Left lobe of liver (tissue), 2 donors: Measurements from ENCODE around the gene COL9A1. TPM values are rescaled to one million over a fixed set of nuclear protein-coding genes. Genes with fewer than 3 reads are reported as not detected.

Experiments
- ATAC-seq: fragments of 200-7000 bp; cut with Tn5 transposase; one replicate; pipeline ENCODE4 v1.9.1; 2020; ENCODE audit warnings: mild to moderate bottlenecking, moderate library complexity
- DNase-seq: peaks from one replicate; pipeline ENCODE4 v3.0.0-alpha.2; 2020; ENCODE audit warnings: low spot score
- total RNA-seq: library from RNA; stranded (reverse); gene quantifications from one replicate; pipeline ENCODE4 v1.2.1, GENCODE V29; 2021
- donor health status: DM: no; HTN: no; CAD: no; lungs with moderate emphysema.
- donor health status: DM: no; HTN: yes; CAD: no.

The COL9A1 gene
- total RNA-seq, 1 donor from 2014 or later = not detected

DNA sequence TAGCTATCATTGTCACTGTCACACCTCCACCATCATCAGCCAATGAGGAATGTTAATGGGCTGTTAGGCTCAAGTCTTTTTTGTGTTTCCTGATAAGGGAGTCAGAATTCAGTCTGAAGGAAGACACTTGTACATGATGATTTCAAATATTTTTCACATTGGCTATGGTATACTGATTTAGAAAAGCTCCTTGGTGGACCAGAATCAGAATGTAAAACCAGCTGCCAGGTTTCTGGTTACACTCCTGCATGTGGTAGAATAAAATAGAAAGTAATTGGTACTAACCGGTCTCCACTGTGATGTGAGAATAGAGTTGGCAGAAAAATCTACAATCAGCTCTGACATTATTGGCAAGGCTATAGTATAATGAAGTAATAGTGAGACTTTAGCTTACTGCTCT lies 10.7 kb downstream of the COL9A1 start:
- no peak for ATAC-seq
- no peak for DNase-seq

DNA sequence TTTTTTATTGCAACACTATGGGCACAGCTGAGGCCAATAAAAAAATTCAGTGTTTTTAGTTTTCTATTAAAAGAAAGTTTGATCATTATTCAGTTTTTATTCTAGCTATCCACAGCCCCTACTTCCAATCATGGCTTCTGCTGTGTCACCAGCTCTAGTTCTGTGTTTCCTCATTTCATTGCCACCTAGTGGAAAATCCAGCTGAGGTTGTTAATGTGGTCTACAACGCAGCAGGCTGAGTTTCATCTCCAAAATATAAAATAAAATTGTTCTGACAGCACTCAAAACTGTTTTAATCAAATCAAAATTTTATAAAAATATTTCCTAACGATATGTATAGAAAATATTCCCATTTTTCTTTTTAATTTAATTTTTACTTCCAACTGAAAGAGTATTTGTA lies 13.6 kb downstream of the COL9A1 start:
- ATAC-seq (peak; percentile 54), DNase-seq (no peak)

DNA sequence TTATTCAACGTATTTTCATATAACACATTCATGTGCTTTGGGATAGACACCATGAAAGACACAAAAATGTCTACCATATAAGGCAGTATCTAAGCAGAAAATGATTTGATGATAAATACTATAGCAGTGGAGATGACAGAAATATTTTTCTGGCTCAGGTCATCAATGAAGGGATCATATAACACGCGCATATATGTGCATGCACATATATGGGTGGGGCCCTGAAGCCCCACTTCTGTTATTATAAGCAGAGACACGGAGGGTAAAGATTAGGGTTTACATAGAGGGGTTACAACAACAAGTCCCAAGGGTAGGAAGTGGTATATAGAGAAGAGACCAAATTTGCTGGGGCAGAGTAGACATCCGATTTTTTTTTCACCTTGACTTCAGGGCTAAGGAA lies 16.0 kb downstream of the COL9A1 start:
- no peak for DNase-seq
- no peak for ATAC-seq

DNA sequence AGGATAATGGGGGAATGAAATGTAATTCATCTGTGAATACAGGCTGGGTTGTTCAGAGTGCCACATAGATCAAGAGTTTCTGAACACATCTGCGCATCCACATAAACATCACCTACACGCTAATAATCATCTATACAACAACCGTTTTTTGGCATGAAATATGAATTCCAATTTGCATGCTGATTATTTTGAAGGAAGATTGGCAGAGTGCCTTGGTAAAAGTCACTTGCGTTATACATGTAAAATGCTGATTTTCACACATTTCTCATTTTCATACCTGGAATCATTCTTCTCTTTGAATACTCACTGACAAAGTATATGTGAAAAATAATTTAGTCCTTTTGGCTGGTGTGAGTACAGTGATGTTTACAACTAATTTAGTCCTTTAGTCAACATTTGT lies 17.7 kb downstream of the COL9A1 start:
- ATAC-seq (no peak), DNase-seq (no peak)

DNA sequence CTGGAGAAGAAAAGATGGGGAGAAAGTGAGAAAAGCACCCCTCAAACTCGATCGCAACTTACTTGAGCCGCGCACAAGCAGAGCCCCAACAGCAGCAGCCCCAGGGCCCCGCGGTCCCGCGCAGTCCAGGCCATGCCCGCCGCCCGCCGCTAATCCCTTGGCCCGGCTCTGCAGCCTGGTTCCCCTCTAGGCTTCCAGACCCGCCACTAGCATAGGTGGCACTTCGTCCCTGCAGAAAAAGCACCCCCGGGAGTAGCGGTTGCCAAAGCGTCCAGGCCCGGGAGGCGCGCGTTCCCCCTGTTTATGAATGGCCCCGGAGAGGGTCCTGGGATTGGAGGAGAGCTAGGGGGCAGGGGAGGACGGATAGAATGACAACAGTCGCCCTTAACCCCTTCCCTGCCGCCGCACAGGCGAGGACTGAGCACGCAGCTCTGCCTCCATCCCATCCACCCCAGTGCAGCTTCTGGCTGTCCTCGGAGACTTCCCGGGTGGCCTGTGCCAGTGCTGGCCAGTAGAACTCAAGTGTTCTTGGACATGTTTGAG lies 19.9 kb downstream of the COL9A1 start:
- no peak for DNase-seq
- ATAC-seq = no peak

DNA sequence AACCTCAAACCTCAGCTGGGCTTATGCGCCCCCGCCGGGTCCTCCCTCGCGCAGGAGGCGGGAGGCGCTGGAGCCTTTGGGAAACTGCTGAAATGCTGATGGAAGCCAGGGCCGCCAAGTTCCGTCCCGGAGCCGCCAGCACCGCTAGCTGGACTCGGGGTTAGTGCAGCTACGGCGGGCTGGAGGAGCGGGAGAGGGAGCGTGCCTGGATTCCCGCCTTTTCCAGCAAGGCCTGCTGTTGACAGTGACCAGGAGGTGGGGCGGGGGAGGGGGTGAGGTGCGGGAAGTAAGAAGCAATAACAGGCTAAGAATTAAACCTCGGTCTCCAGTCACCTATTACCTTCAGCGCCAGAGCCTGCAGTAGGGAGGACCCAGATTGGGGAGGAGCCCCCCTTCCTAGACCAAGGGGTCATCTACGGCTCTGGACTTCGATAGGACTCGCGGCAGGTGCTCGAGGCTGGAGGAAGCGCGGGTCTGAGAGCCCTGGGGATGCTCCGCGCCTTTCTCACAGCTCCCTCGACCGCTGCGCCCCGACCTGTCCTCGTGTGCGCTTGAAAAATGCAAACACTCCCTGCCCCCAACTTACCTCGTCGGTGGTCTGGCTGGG lies 20.5 kb downstream of the COL9A1 start:
- no peak for DNase-seq
- ATAC-seq = peak; percentile 15

DNA sequence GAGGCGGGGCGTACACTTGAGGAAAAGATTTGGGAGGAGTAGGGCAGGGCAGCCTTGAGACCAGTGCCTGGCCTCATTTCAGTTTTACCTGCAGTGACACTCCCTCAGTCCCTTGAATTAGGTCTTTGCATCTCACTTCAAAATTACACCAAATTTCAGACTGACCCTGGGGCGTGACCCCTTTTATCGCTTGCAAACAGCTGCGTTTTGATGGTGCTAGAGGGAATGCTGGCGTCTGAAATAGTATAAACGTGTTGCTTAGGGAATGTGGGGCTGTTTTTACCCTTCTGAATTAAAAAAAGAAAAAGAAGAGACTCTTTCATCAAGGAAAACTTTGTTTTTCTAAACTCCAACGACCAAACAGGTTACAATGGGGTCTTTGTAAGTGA lies 21.0 kb downstream of the COL9A1 start:
- ATAC-seq (no peak), DNase-seq (no peak)

DNA sequence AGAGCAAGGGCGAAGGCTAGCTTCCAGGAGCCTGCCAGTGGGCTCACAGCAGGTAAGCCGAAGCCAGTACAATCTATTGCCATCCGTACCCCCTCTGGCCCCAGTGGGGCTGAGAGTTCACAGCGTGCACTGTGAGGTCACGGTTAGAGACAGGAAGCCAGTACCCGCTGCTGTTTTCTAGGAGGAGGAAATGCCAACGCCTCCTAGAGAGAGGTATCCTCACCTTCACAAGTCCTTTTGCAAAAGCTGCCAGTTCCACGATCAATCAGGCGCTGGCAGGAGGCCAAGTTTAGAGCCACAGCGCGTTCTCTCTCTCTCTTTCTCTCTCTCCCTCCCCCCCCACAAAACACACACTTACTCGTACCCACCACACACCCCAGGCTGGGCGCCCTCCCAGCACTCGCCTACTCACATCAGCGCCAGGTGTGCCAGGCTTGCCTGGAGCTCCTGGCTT lies 22.5 kb downstream of the COL9A1 start:
- DNase-seq (peak; percentile 68), ATAC-seq (peak; percentile 46)

DNA sequence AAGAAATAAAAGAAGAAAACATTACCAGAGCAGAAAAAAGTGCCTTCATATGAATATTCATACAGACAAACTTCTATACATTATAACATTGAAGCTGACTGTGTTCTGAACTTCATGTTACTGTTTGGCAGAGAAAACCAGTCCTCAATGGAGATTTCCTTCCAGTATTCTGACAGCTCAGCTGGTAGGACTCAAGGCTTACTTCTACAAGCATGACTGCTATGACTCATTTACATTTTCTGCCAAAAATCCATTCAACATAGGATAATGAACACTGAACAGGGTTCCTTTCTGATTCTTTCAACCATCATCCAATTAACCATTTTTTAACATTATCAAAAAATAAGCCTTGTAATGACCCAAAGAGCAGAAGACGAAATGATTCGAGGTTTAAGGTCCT lies 25.4 kb downstream of the COL9A1 start:
- DNase-seq (no peak), ATAC-seq (no peak)

DNA sequence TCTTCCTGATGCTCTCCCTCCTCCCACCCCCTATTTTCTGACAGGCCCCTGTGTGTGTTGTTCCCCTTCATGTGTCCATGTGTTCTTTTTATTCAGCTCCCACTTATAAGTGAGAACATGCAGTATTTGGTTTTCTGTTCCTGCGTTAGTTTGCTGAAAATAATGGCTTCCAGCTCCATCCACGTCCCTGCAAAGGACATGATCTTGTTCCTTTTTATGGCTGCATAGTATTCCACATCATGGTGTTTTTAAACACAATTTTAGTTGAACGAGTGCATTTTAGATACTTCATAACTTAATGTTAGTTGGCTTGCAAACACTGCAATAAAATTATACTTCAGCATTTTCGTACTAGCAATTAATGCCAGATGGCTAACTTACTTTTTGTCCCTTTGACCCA lies 28.5 kb downstream of the COL9A1 start:
- no peak for ATAC-seq
- DNase-seq = no peak

DNA sequence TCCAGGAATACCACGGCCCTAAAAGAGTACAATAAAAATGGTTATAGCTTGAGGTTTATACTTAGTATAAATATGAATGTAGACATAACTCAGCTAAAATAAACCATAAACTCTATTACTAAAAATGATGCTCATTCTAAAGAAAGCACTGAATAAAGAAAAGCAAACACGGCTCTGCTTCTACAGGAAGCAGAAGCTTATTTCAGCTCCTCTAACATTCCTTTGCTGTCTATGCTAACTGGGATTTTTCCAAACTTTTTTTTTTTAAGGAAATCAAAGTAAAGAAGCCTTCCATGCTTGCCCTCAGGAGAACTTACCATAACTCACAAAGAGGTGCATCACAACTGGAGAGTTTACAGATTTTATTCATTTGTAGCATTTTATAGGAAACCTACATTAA lies 30.8 kb downstream of the COL9A1 start:
- no peak for ATAC-seq
- DNase-seq = no peak

DNA sequence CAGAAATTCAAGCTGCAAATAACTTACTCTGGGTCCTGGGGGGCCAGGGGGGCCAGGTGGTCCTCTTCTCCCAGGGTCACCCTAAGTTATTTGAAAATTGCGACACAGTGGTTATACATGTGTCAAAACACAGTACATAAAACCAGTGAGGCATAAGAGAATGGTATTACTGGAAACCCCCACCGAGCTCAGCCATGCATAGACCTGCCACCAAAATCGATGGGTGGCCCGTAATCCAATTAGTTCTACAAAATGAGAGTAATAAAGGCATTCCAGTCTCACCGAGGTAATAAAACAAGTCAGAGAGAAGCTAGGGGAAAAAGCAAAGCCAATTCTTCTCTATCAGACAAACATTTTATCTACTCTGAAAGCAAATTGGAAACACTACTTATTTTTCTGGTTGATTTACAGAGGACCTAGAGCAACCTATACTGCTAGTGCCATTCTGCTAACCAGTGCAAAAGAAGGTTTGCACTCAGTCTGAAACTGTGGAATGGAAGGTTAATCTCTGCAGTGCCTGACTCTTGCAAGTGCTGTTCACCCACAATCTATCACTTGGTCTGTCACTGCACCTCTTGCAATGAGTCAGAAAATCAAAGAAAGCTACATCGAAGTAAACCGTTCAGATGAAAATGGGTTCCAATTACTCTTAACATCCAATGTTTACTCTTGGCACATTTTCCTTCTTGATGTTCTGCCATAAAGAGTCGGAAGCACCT lies 32.4 kb downstream of the COL9A1 start:
- DNase-seq (no peak), ATAC-seq (no peak)

DNA sequence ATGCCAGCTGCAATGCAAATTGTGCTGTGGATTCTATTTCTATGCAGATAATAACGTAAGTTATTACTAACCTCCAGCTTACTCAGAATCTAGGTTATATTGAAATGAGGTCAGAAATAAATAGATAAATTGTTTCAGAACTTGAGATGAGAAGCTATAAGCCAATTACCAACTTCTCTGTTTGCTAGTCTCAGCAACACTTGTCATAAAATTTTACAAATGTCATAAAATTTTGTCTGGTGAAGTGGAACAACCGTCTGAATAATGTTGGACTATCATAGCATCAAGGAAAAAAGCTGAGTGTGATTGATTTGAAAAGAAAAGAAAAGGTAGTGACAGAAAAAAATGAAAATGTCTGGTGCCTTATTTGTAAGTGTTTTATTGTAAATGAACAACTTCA lies 36.7 kb downstream of the COL9A1 start:
- DNase-seq (no peak), ATAC-seq (no peak)

DNA sequence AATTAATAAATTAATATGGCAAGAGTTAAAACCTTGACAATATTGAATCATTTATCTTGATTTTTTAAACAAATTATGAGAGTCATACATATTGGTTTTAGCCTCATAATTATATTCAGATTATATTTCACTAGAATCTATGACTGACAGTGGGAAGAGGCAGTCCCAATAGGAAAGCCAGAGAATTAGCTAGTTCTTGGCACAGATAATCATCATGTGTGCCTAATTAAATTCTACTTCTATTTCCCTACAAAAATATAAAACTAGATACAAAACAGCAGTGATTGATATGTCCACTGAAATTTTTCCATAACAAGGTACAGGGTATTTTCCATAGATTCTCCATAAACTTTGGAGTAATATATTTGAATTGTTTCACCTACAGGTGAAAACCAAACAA lies 38.6 kb downstream of the COL9A1 start:
- DNase-seq = no peak
- no peak for ATAC-seq

DNA sequence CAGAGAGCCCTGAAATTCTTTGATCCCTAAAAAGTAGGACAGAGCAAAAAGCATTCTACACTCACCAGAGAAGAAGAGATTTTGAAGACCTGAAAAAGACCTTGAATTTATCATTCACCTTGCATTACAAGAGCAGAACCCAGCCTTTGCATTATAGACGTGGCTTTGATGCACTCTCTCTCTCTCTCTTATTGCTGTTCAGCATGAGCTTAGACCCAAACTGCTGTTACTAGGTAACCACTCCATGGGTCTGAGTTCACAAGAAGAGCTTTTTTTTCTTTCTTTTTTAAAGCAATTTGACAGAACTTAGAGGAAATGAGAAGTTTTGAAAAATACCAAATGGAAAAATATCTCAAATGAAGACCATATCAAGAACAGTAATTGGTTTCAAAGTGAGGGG lies 44.4 kb downstream of the COL9A1 start:
- DNase-seq (no peak), ATAC-seq (no peak)

DNA sequence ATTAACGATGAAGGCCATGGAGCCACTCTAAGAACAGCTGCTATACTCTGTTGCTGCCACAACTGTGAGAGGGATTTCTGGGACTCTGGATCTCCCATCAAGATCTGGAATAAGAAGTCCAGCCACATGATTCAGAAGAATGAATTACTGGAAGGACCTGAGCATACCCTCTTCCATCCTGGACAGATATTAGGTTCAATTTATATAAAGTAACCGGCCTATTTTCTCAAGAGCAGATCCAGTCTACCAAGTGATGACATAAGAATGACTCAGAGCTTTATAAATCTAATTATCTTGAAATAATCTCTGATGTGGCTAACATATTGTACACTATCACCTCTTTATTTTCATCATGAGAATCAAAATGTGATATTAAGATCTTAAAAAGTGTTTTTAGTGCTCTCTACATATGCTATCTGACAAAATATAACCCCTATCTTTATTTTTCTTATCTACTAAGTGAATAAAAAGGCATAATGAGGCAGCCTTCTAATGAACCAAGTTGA lies 45.1 kb downstream of the COL9A1 start:
- no peak for DNase-seq
- no peak for ATAC-seq

DNA sequence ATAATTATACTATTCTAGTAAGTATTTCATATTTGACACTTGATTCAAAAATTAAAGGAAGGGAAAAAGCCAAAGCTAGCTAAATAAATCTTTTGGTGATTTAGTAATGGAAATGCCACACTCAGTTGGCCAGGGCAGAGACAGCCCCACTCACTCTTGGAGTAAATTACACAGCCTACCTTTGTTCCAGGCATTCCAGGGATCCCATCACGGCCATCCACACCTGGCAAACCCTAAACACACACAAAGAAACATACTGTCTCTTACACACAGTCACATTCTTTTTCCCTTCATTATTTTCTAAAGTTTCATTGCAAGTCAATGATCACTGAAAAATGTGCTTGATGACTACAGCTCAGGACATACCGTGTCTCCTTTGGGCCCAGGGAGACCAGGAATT lies 48.1 kb downstream of the COL9A1 start:
- ATAC-seq (no peak), DNase-seq (no peak)

DNA sequence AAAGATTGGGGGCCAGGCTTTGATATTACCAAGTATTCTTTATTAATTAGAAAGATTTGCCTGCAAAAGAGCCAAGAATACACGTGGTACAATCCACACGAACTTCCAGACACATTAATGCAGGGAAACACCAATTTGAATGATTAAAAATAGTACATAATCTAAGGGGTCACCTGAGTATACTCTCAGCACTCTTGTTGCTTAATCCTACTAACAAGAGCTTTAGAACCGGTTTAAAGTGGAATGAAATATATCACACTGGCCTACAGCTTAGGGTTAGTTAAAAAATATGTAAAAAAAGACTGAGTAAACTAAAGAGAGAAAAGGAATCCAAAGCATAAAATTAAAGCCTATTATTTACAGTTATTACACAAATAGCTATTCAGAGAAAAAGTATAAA lies 49.0 kb downstream of the COL9A1 start:
- DNase-seq = no peak
- ATAC-seq = no peak

DNA sequence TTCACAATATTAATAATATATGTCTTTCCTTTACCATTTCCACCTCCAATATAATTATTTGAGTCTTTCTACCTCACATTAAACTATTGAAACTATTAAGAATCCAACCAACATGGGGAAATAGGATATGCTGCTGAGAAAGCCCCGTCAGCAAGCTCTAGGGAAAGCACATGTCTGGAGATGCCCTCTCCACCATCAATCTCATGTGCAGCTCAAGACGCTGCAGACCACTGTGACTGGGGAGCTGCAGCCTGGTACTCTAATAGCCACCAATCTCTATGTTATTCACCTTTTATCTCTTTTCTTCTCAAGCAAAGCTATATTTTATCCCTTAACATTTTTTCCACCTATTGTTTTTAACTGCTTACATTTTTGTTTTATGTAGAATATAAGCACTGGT lies 50.3 kb downstream of the COL9A1 start:
- no peak for DNase-seq

DNA sequence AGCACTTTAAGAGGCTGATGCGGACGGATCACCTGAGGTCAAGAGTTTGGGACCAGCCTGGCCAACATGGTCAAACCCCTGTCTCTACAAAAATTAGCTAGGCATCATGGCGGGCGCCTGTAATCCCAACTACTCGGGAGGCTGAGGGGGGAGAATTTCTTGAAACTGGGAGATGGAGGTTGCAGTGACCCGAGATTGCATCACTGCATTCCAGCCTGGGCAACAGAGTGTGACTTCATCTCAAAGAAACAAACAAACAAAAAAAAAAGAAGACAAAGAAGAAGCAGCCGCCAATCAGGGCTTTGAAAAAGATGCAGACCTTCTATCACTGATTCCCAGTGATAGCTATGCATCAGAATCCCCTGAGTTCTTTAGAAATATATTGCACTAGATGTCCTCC lies 56.8 kb downstream of the COL9A1 start:
- ATAC-seq = no peak

More for the DNA sequence above, 50.3 kb downstream of the COL9A1 start:
- ATAC-seq = no peak

DNA sequence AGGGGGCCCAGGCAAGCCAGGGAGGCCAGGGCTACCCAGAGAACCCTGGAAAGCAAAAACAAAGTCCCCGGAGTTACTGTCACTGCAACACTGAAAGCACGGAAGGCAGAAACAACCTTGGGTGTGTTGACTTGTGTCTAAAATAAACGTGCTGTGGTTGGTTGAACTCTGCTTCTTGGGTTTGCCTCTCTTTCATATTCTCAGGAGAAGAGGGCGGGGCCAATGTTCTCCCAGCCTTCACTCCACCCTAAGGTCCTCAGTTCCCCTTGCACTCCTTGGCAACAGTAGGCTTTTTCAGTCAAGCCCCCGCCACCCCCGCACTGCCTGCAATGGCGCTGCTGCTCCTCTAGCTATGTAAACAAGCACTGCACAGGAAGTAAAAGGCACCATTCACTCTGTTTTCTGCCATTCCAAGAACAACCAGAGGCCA lies 60.9 kb downstream of the COL9A1 start:
- no peak for DNase-seq
- ATAC-seq = peak; percentile 45

More for the DNA sequence above, 56.8 kb downstream of the COL9A1 start:
- no peak for DNase-seq

DNA sequence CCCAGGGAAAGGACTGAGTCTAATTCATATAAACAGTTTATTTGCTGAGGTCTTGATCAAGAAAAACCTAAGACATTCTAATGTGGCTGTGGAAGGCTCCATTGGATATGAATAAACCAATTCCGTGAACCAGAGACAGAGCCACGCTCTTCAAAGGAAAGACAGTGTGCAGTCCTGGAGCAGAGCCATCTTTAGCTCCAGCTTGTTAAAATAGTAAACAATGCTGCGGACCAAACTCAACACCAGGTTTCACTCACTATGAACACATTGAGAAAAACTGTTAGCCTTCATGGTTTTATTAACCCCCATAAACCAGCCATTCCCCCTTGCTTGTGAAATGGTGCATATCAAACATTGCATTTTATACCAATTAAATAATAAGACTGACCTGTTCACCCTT lies 61.9 kb downstream of the COL9A1 start:
- DNase-seq (no peak), ATAC-seq (peak; percentile 37)
